Colonic mucosa (tissue), 4 donors: Measurements from ENCODE around the gene BTG2. TPM values are rescaled to one million over a fixed set of nuclear protein-coding genes. Genes with fewer than 3 reads are reported as not detected.
A peak's percentile ranks its signal among the peaks of the same experiment; 100 is the strongest.

ENCODE experiments used
- DNase-seq: peaks from one replicate; pipeline ENCODE4 v3.0.0-alpha.2; 2020
- H3K27ac ChIP-seq: fragments of 200-600 bp; one replicate; pipeline ENCODE4 v1.8.0; 2021
- H3K27me3 ChIP-seq: fragments of 200-600 bp; one replicate; pipeline ENCODE4 v1.8.0; 2021
- H3K36me3 ChIP-seq: fragments of 200-600 bp; one replicate; pipeline ENCODE4 v1.8.0; 2021
- H3K4me1 ChIP-seq: fragments of 200-600 bp; one replicate; pipeline ENCODE4 v1.8.0; 2021; ENCODE audit warnings: mild to moderate bottlenecking
- H3K4me3 ChIP-seq: fragments of 200-600 bp; one replicate; pipeline ENCODE4 v1.8.0; 2021
- H3K9ac ChIP-seq, 2 donors: one replicate each; pipeline ENCODE4 v1.7.0; 2013; ENCODE audit warnings: control low read depth in 2 of 2, low read depth in 2 of 2, low read length in 2 of 2
- H3K9me3 ChIP-seq: fragments of 200-600 bp; one replicate; pipeline ENCODE4 v1.8.0; 2021
- intact Hi-C: fragments of 100-400 bp; cut with DNase I; formaldehyde crosslinking; loops from one replicate; pipeline ENCODE4 v1.14.1; 2022
- total RNA-seq, 2 donors: library from RNA; stranded (reverse); fragmentation: NEBNext Ultra II Directional in 1 of 2; extraction: Animal tissue kit (Norgen Biotek cat#: 25700) in 1 of 2; gene quantifications; one replicate each; pipeline ENCODE4 v1.2.1, GENCODE V29; 2021
- TF ChIP-seq, protein P1 (sequence below): fragments of 200-600 bp; IDR thresholded peaks from one replicate; pipeline ENCODE4 v1.8.0; 2022; ENCODE audit warnings: antibody characterized with exemption, mild to moderate bottlenecking
- donor health status: healthy.
- donor health status: DM: no; HTN: no; CAD: no.
- donor health status: DM: no; HTN: no; CAD: no.

The BTG2 gene
- total RNA-seq, 2 donors from 2014 or later: 66.4 to 88.0 TPM

DNA sequence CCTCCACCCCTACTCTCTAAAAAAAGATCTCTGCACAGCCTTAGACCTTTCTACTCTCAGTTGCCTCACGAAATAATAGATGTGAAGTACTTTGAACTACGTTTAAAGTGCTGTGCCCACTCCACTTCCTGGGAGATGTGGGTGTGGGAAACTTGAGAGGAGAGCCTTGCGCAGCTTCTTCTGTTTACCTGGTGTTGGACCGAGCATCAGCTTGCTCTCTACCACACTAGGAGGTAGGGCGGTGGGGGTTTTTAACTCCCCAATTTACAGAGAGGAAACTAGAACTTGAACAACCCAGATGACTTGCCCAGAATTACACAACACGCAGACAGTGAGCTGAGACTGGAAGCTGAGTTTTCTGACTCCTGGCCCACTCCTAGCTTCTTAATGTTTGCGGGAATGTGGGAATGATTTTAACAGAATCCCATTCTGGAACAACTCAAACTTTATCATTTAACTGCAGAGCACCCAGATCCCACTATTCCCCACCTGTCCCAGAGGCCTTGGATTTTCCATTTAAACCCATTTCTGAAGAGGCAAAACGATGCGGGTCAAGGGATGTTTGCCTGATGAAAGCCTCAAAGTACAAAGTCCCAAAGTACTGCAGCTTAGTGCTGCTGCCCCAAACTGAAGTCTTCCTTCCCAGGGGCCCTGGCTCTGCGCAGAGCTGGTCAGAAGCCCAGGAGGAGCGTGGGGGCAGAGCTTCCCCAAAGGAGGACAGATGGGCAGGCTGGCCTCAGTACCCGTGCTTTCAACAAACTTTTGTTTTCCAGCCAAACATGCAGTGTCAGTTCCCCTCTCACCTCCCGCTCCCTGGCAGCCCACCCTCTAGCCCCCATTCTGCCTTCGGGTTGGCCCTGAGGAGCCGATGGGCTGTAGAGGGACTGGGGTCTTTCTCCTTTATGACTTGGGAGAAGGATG, 19.0 kb downstream of the BTG2 start:
- Histone ChIP-seq H3K36me3 (no peaks in the 10 kb centered on the region), H3K9me3 (no peaks in the 10 kb centered on the region), H3K27ac (peak overlapping the region; percentile 99), H3K4me3 (no peak overlapping the region), H3K9ac (peak overlapping the region in 1 of 2 donors; percentile 76), H3K4me1 (peaks cover 54% of the 10 kb centered on the region), H3K27me3 (no peaks in the 10 kb centered on the region)
- intact Hi-C loops: no loop called here
- TF ChIP-seq, protein P1, sequence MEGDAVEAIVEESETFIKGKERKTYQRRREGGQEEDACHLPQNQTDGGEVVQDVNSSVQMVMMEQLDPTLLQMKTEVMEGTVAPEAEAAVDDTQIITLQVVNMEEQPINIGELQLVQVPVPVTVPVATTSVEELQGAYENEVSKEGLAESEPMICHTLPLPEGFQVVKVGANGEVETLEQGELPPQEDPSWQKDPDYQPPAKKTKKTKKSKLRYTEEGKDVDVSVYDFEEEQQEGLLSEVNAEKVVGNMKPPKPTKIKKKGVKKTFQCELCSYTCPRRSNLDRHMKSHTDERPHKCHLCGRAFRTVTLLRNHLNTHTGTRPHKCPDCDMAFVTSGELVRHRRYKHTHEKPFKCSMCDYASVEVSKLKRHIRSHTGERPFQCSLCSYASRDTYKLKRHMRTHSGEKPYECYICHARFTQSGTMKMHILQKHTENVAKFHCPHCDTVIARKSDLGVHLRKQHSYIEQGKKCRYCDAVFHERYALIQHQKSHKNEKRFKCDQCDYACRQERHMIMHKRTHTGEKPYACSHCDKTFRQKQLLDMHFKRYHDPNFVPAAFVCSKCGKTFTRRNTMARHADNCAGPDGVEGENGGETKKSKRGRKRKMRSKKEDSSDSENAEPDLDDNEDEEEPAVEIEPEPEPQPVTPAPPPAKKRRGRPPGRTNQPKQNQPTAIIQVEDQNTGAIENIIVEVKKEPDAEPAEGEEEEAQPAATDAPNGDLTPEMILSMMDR: no peak
- peak; percentile 53 for DNase-seq

DNA sequence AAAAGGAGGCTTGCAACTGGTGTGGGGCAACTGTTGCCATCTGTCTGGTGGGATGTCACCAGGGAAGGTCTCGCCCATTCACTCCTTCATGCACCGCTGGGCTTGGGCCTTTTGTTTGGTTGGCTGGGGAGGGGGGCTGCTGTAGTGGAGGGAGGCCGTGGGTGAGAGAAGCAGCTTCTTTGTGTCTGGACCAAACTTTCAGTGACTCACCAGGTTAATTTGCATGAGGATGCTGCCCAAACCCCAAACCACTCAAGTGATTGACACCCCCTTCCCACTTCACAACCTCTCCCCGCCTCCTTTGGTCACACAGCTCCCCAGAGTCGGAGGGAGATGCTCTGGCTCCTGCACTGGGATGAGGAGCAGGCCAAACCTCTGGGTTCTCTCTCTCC, 19.7 kb downstream of the BTG2 start:
- no peak overlapping the region for H3K4me3 ChIP-seq
- TF ChIP-seq, protein P1: no peak
- intact Hi-C loops: no loop called here
- no peaks in the 10 kb centered on the region for H3K27me3 ChIP-seq
- no peaks in the 10 kb centered on the region for H3K36me3 ChIP-seq
- peak overlapping the region; percentile 99 for H3K27ac ChIP-seq
- no peak for DNase-seq
- H3K4me1 ChIP-seq: peaks cover 54% of the 10 kb centered on the region
- no peaks in the 10 kb centered on the region for H3K9me3 ChIP-seq
- H3K9ac ChIP-seq: peak overlapping the region; percentile 20 to 76

DNA sequence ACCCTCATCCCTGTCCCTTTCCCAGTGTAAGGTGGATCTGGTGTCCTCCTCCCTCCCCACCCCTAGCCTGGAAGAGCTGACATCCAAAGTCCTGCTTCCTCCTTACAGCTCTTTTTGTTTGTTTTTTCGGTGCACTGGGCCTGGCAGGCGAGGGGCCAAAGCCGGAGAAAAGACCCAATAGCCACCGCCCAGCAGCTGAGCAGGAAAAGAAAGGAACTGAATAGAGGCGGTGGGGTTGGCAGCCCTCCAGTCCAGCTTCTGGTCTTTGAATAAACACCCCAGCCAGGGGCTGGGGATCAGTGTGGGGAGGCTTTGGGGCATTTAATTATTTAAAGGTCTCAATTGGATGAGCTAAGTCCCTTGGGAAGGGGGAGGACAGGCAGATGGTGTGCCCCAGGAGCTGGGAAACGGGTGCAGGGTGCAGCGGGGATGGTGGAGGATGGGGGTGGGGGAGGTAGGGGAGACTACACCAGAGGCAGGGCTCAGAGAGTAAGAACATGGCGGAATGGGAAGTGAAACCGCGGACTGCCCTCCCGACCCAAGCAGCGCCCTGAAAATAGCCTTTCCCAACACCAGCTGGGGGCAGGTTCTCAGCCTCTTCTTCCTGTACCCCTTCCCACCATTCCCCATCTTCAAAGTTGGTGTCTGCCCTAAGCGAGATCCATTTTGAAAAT, 20.2 kb downstream of the BTG2 start:
- intact Hi-C loops: no loop called here
- TF ChIP-seq, protein P1: no peak
- peak overlapping the region; percentile 20 to 76 for H3K9ac ChIP-seq
- H3K27ac ChIP-seq: peak overlapping the region; percentile 99
- no peaks in the 10 kb centered on the region for H3K27me3 ChIP-seq
- H3K4me3 ChIP-seq: no peak overlapping the region
- H3K36me3 ChIP-seq: no peaks in the 10 kb centered on the region
- peak; percentile 90 for DNase-seq
- H3K4me1 ChIP-seq: peaks cover 49% of the 10 kb centered on the region
- no peaks in the 10 kb centered on the region for H3K9me3 ChIP-seq

- Histone ChIP-seq H3K4me3 (peak overlapping the region; percentile 41), H3K4me1 (peaks cover 37% of the 10 kb centered on the region), H3K9ac (peak overlapping the region; percentile 74 to 87), H3K27ac (peak overlapping the region; percentile 99), H3K36me3 (no peaks in the 10 kb centered on the region), H3K27me3 (no peaks in the 10 kb centered on the region), H3K9me3 (no peaks in the 10 kb centered on the region)
- intact Hi-C loops: no loop called here
- TF ChIP-seq, protein P1: no peak
- peak; percentile 96 for DNase-seq
Measured at GRCh38 chr1:203326830-203327683, 21.7 kb downstream of the BTG2 start.
